Mammary epithelial cell (primary cell): ENCODE measurements around the gene MCEE.

ENCODE experiments used
- EZH2 ChIP-seq: IDR thresholded peaks from 2 replicates; pipeline ENCODE4 v1.6.1; 2012; ENCODE audit warnings: low read length, inconsistent platforms, borderline replicate concordance
- TF ChIP-seq, protein P1 (sequence below), 2 donors: IDR thresholded peaks in 1 of 2; conservative IDR thresholded peaks in 1 of 2; 2 replicates each; pipeline ENCODE4 v1.5.1; 2011 to 2012; ENCODE audit warnings: inconsistent platforms in 2 of 2, low read length in 2 of 2, mild to moderate bottlenecking in 2 of 2, control low read depth in 1 of 2, low read depth in 1 of 2; ENCODE audit not compliant: insufficient read depth in 1 of 2; ENCODE audit errors: extremely low read depth in 1 of 2

DNA sequence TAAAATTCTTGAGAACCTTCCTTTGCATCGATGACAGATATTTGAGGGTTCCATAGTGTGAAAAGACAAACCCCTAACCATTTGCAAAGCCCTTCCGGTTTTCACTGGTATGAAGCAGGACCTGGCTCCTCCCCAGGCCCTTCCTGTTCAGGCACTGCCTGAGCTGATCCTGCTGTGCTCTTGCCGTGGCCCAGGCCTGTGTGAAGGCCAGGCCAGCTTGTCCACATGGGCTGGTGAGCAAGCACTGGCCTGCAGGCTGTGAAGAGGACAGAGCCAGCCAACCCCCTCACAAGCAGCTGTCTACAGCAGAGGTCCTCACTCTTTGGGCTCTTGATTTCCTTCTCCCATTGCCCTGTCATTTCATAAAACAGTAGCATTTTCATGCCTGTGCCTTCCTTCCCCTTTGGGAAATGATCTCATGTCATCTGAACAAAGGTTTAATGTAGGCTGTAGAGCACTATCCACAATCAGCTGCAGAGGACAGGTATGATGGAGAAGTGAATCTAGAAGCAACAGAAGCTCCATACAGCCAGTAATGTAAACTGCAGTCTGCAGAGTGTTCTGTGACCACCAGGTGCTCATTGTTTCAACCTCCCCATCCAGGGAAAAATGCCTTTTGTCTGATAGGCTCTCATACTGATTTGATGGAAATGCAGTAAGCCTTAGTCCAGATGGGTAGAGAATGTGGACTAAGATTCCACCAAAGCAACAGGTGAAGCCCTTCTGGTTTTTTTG is 20.2 kb upstream of the MCEE start:
- TF ChIP-seq, protein P1, sequence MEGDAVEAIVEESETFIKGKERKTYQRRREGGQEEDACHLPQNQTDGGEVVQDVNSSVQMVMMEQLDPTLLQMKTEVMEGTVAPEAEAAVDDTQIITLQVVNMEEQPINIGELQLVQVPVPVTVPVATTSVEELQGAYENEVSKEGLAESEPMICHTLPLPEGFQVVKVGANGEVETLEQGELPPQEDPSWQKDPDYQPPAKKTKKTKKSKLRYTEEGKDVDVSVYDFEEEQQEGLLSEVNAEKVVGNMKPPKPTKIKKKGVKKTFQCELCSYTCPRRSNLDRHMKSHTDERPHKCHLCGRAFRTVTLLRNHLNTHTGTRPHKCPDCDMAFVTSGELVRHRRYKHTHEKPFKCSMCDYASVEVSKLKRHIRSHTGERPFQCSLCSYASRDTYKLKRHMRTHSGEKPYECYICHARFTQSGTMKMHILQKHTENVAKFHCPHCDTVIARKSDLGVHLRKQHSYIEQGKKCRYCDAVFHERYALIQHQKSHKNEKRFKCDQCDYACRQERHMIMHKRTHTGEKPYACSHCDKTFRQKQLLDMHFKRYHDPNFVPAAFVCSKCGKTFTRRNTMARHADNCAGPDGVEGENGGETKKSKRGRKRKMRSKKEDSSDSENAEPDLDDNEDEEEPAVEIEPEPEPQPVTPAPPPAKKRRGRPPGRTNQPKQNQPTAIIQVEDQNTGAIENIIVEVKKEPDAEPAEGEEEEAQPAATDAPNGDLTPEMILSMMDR (conservative IDR thresholded peaks at IDR 0.05 in 1 of 2, IDR thresholded peaks at IDR 0.05 in 1 of 2; ENCODE audit: extremely low read depth in 1 of 2, insufficient read depth in 1 of 2, low read depth in 1 of 2, low read length in 2 of 2), result peak; percentile 8 to 13
- no peak for TF ChIP-seq EZH2
